Stimulated activated CD4-positive, alpha-beta T cell treated with anti-CD3 and anti-CD28 coated beads, Interleukin-1b, Interleukin-23, amount 100 ng/mL, for 48 hours (primary cell): ENCODE measurements around the gene KCNH3.
A peak's percentile ranks its signal among the peaks of the same experiment; 100 is the strongest.

Experiments used
- DNase-seq: peaks from one replicate; pipeline ENCODE4 v3.0.0-alpha.2; 2020

KCNH3 gene

DNA sequence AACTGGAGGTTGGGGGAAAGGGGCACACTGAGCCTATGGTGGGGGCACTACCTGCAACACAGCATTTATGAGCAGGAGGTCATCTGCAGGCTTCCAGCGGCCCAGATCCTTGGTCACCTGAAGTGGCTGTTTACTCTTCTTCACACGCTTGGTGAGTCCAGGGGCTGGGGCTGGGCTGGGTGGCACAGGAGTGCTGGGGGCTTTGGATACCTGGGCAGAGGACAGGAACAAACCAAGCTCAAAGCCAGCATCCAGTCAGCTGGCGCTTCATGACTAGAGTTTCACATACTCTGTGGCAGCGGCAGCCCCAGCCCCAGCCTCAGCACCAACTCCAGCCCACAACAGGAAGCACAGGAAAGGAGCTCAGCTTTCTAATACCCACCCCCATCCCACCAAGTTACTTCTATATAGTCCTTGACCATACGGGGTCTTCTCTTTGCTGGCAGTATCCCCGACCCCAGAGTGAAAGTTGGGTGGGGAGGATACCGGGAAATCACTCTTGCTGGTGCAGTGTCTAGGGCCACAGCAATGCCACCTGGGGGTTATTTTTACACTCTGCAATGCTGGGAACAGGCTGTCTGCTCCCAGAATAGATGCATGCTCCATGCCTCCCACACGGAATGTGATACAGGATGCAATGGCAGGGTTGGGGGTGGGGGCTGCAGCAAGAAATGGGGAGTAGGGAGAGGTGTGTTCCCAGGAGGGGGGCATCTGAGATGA is 26.0 kb downstream of the KCNH3 start:
- no peak for DNase-seq

DNA sequence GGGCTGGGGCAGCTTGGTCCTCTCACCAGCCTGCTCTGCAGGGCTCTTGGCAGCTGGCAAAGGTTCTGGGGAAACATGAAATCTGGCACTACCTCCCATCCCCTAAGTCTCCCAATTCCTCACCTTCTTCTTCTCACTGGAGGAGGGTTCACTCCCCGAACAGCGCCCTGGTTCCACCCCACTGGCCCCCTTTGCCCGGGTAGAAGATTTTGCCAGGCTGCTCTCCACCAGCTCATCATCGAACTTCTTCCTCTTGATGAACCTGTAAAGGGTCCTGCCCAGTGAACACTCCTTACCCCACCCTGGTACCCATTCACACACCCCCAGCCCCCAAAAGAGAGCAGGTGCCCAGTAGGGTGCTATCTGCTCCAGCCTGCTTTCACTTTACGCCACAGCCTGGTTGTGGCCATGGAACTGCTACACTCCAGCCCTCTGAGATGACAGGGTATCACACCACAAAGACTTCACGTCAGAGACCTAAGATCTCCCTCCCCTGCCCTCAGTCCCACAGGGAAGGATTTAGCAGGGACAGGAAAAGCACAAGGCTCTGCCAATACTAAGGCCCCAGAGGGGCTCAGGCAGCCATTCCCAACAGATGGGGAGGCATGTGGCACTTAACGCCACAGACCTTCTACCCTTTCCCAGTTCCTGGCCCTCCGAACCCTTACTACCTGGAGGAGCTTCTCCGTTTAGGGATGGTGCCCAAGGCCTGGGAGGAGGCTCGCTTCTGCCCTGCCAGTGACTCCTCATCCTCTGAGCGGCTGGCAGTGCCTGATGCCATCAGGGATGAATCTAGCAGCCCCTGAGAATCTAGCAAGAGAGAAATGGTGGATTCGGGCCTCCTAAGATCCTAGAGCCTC is 26.8 kb downstream of the KCNH3 start:
- no peak for DNase-seq

GRCh38 chr12:49566361-49566760 is 27.5 kb downstream of the KCNH3 start:
- no peak for DNase-seq

DNA sequence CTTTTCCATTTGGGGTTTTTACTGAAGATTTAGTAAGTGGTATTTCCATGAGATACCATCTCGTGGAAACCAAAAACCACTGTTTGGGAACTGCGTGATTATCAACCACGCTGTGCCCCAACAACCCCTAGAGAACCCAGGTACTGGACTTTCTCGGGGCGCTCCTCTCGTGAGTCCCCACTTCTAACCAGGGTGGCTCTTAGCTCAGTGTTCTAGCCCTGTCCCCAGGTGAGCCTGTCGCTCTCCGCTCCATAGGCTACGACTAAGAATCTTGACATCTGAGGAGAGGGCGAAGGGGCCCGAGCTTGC is 28.4 kb downstream of the KCNH3 start:
- no peak for DNase-seq

- peak; percentile 88 for DNase-seq
Observed at GRCh38 chr12:49567611-49568441, 29.0 kb downstream of the KCNH3 start, which contains the start of gene MCRS1. MCRS1 (minus strand) TSS chr12:49568142; CDS start chr12:49566731, 1,411 bp downstream.

- DNase-seq = no peak
Observed at GRCh38 chr12:49568442-49569162, 29.8 kb downstream of the KCNH3 start.

DNA sequence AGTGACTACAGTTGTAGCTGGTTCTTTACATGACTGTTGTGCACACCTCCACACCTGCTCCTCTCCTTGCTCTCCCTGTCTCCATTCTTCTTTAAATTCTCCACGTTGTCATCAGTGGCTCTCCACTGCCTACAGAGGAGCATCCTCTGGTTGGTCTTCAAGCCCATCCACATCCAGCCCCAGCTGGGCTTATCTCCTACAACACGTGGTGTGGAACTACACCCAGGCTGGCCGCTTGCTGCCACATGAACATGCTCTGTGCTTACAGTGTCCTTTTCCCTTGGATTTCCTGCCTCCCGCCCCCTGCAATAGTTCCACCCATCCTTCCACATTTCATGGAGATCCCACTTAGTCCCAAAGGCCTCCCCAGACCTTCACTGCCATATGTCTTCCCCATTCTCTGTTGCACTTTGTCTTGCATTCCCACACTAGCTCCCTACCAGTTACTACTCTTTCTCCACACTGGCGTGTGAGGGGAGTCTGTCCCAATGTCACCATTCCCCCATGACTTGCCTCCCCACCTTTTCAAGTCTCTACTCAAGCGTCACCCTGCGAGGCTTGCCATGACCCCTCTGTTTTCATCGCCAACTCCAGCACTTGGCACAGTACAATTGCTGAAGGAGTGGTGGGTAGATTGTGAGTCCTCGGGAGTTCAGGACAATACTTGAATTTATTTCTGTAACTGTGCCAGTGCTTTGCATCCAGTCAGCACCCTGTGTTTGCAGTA is 38.9 kb downstream of the KCNH3 start:
- DNase-seq = no peak

DNA sequence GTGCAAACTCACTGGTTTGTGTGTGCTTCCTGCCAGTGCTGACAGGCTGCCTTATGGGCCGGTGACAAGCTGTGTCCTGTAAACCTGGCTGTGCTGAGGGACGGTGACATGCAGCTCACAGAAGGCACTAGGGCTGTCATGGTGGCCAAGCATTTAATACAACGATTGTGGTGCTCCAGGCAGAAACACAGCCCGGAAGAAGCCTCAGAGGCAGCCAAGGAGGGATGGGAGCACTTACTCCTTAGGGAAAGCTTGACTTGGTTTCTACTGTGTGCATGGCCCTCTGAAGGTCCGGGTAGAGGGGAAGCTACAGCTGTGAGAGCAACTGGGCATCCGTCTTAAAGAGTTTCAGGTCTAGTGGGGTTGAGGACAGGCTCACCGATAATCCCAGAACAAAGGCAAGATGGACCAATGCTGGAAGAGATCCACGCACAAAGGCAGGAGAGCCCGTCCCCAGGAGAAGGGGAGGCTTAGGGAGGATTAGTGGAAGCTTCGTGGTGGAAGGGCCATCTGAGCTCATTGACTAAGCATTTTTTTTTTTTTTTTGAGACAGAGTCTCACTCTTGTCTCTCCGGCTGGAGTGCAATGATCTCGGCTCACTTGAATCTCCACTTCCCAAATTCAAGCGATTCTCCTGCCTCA is 39.8 kb downstream of the KCNH3 start:
- DNase-seq = no peak

DNA sequence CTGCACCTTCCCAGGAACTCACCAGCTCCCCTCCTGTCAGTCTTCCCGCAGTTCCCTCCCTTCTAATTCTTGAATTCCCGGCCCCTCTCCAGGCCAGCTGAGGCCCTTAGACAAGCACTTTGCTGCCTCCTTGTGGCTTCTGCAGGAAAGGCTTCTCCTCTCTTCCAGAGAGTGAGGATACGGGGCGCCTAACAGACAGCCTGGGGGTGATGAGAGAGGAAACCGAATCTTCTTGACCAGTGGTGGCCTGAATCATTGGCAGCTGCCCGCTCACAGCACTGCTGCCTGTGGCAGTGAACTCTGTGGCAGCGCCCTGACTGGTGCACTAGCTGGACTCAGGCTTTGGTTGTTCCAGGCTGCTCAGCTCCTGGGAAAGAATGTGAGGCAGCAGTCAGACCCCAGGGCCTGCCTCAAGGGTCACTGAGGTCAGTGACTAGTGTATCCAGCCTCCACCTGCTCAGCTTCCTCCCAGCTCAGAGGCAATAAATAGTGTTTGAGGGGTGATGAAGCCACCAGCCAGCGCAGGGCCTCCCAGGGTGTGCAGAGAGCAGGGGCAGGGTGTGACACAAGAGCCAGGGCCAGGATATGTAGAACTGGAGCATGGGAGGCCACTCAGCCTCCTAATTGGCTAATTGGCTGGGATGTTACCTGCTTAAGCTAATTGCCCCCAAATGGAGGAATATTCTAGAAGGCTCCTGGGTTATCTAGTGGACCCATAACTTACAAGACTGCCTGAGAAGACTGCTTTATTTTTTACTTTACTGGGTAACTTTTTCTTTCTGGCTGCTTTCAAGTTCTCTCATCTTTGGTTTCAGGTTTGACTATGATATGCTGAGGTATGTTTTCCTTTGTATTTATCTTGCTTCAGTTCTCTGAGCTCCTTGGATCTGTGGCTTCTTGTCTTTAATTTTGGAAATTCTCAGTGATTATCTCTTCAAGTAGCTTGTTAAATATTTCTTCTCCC is 42.0 kb downstream of the KCNH3 start:
- peak; percentile 39 for DNase-seq

GRCh38 chr12:49582201-49582600 is 43.4 kb downstream of the KCNH3 start:
- no peak for DNase-seq

DNA sequence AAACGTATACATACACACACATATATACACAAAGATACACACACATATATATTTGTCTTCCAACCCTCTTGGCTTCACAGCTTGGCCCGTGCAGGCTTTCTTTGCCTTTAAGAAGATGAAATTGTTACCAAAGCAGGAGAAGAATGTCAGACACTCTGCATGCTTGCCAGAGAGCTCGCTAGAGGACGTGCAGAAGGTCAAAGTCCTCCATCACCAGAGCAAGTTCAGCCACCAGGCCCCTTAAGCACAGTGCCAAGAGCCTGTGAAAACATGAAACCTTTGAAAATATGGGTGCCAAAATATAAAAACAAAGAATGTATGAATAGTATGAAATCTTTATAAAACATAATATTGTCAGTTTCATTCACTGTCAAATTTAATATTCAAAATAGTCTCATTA is 44.0 kb downstream of the KCNH3 start:
- no peak for DNase-seq

- DNase-seq = no peak
Observed at GRCh38 chr12:49583366-49584094, 44.7 kb downstream of the KCNH3 start.

- DNase-seq = no peak
Observed at GRCh38 chr12:49584591-49584990, 45.8 kb downstream of the KCNH3 start.

DNA sequence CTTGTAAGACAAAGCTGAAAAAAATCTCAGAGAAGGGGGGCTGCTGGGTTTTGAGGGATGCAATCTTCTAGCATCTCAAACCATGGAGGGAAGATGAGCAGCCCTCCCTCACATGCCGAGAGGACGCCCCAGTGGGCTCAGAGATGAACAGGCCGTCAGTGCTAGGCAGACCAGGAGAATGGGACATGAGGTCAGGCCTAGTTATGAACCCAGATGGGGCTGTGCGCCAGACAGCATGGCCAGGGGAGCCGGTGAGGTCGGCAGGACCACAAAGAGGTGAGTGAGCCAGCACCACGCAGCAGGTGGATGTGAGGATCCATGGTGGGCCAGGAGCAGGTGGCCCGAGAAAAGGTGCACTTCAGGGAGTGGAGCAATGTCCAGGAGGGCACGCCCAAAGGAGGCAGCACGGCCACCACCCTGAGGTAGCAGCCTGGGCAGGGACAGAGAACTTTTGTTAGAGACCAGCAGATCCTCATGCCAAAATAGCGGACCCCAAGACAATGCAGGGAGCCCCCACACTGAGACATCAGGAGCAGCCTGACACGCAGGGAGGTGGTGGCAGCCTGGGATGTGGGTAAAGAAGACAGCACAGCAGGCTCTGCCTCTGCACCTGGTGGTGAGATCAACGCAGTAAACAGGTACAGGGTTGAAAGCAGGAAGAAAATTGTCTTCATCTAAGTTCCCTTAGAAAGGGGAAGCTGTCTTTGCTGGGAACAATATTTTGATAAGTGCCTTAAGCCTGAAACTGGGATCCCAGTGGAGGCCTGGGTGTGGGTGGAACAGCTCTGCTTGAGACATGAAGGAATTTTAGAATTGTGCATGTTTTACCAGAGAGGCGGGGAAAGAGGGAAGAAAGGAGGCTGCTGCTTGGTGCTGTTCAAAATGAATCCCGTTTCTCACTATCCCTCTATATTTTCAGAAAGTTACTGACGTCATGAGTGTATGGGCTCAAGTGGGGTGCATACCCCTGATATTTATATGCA is 46.9 kb downstream of the KCNH3 start:
- no peak for DNase-seq

DNA sequence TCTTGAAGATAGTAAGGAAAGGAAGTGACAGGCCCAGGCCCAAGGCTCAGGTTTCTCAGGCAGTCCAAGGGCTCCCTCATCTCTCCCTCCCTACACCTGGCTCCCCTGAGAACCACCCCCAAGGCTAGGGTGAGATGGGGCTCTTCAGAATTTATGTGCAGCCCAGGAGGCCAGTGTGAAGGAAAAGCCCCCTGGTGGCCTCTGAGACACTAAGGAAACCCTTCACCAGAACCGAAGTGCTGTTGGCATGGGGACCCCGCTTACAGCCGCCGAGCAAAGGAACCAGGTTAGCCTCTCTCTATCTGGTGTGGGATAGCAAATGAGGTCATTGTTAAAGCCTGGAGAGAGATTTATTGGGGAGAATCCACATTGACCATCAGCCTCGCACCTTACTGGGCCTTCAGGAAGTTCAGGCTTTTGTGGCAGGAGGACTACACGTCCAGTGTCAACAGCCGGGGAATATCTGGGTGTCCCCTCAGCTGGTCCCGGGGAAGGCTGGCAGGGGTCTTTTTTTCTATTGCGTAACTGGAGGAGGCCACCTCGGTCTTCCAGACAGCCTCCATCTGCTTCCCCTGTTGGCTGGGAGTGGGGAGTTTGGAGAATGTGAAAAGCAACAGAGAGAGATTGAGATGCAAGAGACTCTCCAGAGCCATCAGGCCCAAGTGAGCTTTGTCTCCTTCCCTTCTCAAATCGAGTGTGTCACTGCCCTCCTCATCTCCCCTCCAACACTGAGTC is 48.5 kb downstream of the KCNH3 start:
- DNase-seq = no peak

DNA sequence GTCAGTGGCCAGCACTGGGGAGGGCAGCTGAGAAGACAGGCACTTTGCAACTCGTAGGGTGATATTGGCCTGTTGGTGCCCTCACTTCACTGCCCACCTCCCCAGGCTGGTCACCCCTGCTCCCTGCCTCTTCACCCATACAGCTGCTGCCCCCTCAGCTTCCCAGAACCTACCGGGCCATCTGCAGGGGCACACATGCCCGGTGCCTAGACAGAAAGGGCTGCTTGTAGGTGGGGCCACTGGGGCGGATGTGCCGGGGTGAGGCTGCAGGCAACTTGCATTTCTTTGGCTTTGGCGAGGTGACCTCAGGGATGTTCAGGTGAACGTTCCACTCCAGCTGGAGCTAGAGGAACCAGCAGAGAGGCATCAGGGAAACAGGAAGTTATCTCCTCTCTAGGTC is 49.5 kb downstream of the KCNH3 start:
- DNase-seq = no peak

- no peak for DNase-seq
Observed at GRCh38 chr12:49588721-49589516, 50.1 kb downstream of the KCNH3 start.
